ENCODE results near the gene LRP1. TPM values are rescaled to one million over a fixed set of nuclear protein-coding genes. Genes with fewer than 3 reads are reported as not detected.
"Not testable (repeated sequence)": the region's sequence is repeated elsewhere in the genome, so short reads cannot be mapped to it uniquely, and the experiment has no call there.

The LRP1 gene
- total RNA-seq, 1 donor from 2014 or later: 0.93 TPM

DNA sequence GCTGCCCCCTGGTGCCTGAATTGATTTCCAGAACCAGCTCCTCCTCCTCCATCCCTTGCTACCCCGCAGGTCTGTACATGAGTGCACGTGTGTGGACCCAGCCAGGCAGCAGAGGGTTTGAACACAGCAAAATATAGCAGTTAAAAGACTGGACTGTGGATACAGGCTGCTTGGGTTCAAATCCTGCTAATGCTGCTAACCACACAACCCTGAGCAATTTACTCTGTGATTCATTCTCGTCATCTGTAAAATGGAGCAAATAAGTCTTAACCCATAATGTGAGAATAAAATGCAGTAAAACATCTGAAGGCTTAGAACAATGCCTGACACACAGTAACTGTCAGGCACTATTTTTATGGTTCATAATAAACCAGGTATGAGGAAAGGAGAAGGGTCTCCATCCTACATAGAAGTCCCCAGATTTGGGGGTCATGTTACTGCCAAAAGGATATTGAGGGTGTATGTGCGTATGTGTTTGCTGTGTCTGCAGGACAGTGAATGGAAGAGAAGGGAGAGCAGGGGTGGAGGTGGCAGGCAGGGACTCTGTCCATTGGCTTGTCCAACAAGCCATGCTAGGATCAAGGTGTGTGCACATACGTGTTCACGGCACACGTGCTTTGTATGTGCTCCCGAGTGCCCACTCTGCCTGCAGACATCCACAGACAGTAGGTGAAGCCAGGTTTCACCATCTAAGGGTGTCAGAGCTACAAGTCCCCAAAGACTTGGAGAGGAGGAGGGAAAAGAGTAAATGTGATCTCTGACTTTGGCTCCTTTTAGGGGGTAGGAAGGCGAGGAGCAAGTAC is 15.6 kb upstream of the LRP1 start:
- H3K27ac Mint-ChIP-seq: peak overlapping the region; percentile 92
- H3K4me3 Mint-ChIP-seq: peak overlapping the region; percentile 92
- H3K27me3 Mint-ChIP-seq: peaks cover 9% of the 10 kb centered on the region
- DNase-seq: no peak
- H3K36me3 Mint-ChIP-seq (ENCODE audit: low read depth): peaks cover 16% of the 10 kb centered on the region
- no peaks in the 10 kb centered on the region for H3K9me3 Mint-ChIP-seq
- intact Hi-C loops (cut with micrococcal nuclease): loop anchor here (1.0 to 5.0 kb wide), 4 partner anchors 43 to 360 kb away; partner anchors contain the start of gene PRIM1
- H3K4me1 Mint-ChIP-seq: peaks cover 39% of the 10 kb centered on the region

DNA sequence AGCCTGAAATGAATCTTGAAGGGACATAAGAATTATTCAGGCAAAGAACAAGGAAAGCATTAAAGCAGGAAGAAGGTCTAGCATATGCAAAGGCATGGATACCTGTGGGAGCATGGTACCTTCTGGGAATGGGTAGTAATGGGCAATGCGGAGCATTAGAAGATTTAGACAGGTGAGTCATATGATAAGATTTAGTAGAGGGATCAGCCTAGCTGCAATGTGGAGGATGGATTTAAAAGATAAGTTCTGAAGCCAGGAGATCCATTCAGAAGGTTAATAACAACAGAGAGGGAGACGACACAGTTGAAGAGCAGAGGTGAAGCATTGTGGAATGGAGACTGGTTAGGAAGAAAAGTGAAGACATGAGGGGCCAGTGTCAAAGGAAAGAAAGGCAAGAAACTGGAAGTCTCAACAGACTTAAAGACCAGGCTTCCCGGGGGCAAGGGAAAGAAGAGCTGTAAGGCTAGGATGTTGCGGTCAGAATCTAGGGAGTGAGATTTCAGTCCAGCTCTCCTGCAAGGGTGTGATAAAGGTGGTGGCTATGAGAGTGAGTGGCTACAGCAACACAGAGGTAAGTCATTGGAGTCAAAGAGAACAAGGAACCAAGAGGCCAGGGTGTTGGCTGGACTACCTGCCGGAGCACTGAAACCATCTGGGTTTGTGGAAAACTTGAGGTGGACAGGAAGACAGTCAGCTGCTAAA is 11.6 kb upstream of the LRP1 start:
- H3K4me1 Mint-ChIP-seq: peaks cover 22% of the 10 kb centered on the region
- no peak for DNase-seq
- H3K9me3 Mint-ChIP-seq: no peaks in the 10 kb centered on the region
- H3K27ac Mint-ChIP-seq: no peak overlapping the region
- intact Hi-C loops (cut with micrococcal nuclease): no loop called here
- peaks cover 9% of the 10 kb centered on the region for H3K27me3 Mint-ChIP-seq
- H3K36me3 Mint-ChIP-seq (ENCODE audit: low read depth): no peaks in the 10 kb centered on the region
- no peak overlapping the region for H3K4me3 Mint-ChIP-seq

DNA sequence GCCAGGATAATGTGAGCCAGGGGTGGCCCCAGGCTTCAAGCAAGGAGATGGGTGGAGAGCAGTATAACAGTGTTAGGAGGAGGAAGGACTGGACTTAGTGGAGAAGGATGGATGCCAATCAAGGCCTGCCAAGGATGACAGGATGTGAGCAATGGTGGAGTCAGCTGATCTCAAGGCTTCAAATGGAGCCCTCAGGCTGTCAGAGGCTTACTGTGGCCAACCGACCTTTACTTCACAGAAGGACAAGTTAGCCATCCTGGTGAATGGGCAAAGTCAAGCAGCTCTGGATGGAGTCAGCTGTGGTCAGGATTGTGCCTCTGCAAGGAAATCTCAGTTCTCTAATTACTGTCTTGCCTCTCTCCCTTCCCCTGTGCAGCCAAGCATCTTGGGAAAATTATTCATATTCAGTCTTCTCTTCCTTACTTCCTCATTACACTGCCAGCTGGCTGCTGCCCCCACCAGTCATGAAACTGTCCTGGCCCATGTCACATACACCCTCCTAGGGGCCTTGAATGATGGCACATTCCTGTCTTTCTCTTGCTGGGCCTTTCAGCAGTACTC is 9.5 kb upstream of the LRP1 start:
- DNase-seq: no peak
- peaks cover 7% of the 10 kb centered on the region for H3K4me1 Mint-ChIP-seq
- H3K27ac Mint-ChIP-seq: no peak overlapping the region
- H3K27me3 Mint-ChIP-seq: peaks cover 16% of the 10 kb centered on the region
- H3K4me3 Mint-ChIP-seq: no peak overlapping the region
- H3K9me3 Mint-ChIP-seq: peaks cover 6% of the 10 kb centered on the region
- peaks cover 5% of the 10 kb centered on the region for H3K36me3 Mint-ChIP-seq (ENCODE audit: low read depth)
- intact Hi-C loops (cut with micrococcal nuclease): no loop called here

DNA sequence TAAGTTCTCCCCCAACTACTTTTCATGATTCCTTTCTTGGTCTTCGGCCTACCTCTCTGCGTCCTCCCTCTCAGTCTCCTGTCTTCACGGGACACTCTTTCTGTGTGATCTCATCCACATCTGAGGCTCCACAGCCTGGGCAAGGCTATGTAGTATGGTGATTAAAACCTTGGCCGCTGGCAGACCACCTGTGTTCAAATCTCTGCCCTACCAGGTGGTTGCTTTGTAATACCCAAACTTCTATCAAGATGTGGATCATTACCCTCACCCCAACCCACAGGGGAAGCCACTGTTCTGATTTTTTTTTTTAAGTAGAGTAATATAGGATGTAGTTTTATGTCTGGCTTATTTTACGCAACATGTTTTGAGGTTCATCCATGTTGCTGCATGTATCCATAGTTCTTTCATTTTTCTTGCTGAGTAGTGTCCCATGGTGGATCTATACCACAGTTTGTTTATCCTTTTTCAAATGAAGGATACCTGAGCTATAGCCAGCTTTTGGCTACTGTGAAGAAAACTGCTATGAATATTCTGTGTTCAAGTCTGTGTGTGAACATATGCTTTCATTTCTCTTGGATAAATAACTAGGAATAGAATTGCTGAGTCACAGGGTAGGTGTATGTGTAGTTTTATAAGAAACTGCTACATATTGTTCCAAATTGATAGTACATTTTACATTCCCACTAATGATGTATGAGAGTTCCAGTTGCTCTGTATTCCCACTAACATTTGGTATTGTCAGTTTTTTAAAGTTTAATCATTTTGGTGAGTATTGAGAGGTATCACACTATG is 8.8 kb upstream of the LRP1 start:
- H3K9me3 Mint-ChIP-seq: peaks cover 7% of the 10 kb centered on the region
- no peak overlapping the region for H3K4me3 Mint-ChIP-seq
- H3K27me3 Mint-ChIP-seq: peaks cover 19% of the 10 kb centered on the region
- peaks cover 7% of the 10 kb centered on the region for H3K4me1 Mint-ChIP-seq
- DNase-seq: no peak
- intact Hi-C loops (cut with micrococcal nuclease): no loop called here
- H3K36me3 Mint-ChIP-seq (ENCODE audit: low read depth): peaks cover 5% of the 10 kb centered on the region
- H3K27ac Mint-ChIP-seq: no peak overlapping the region

DNA sequence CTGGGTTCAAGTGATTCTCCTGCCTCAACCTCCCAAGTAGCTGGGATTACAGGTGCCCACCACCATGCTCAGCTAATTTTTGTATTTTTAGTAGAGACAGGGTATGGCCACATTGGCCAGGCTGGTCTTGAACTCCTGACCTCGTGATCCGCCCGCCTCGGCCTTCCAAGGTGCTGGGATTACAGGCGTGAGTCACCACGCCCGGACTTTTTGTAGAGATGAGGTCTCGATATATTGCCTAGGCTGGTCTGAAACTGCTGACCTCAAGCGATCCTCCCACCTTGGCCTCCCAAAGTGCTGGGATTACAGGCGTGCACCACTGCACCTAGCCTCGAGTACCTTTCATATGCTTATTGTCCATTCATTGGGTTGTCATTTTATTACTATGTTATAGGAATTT is 7.6 kb upstream of the LRP1 start:
- intact Hi-C loops (cut with micrococcal nuclease); H3K36me3 Mint-ChIP-seq (ENCODE audit: low read depth); H3K4me1 Mint-ChIP-seq; H3K4me3 Mint-ChIP-seq; DNase-seq; H3K27ac Mint-ChIP-seq; H3K9me3 Mint-ChIP-seq: not testable (repeated sequence)
- H3K27me3 Mint-ChIP-seq: peaks cover 28% of the 10 kb centered on the region

DNA sequence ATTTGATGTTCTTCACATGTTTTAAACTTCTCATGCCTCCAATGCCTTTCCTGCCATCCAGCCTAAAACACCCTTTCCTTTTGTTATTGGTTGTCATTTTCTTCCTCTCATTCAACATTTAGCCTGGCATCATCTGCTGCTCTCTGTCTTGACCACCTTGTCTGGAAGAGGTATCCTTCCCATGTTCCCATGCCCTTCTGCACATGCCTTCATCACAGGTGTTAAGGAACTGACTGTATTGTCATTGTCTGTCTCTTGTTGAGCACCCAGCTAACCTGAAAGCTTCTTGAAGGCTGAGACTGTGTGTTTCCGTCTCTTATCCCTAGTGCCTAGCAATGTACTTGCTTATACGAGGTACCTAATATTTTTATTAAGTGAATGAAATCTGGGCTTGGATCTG is 4.5 kb upstream of the LRP1 start:
- Mint-ChIP-seq H3K27me3 (peaks cover 31% of the 10 kb centered on the region), H3K4me3 (no peak overlapping the region), H3K36me3 (ENCODE audit: low read depth) (peaks cover 5% of the 10 kb centered on the region), H3K9me3 (peaks cover 7% of the 10 kb centered on the region), H3K4me1 (peaks cover 8% of the 10 kb centered on the region), H3K27ac (no peak overlapping the region)
- intact Hi-C loops (cut with micrococcal nuclease): loop anchor here (1.0 to 2.0 kb wide), 2 partner anchors 49 to 59 kb away; no protein-coding TSS in a partner anchor
- DNase-seq: no peak

DNA sequence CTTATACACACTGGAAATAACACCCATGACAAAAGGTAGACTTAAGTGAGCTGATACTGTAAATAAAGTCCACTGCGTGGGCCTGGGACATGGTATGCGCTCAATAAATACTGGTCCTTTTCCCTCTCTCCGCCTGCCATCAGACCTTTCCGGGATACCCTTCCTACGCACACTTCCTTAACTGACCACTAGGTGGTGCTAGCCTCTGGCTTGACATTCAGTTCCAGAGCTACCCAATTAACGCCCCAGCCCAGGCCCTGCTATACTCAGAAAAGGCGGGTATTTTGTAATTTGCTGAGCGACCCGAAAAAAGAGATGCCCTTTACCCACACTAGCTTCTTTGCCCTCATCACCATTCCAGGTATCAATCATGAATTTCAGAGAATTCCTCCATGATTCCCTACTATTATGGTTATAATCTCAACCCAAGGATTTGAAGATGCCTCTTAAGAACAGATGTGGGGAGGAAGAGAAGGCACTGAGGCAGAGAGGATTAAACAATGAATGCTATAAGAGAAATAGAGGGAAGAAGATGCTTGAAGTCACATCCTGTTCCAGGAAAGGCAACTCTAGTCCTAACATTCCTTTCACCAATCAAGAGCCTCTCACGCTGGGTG is 3.9 kb upstream of the LRP1 start:
- intact Hi-C loops (cut with micrococcal nuclease): loop anchor here (1.0 to 2.0 kb wide), 2 partner anchors 48 to 59 kb away; no protein-coding TSS in a partner anchor
- peak; percentile 93 for DNase-seq
- peaks cover 4% of the 10 kb centered on the region for H3K4me1 Mint-ChIP-seq
- no peak overlapping the region for H3K4me3 Mint-ChIP-seq
- H3K9me3 Mint-ChIP-seq: peaks cover 7% of the 10 kb centered on the region
- peaks cover 31% of the 10 kb centered on the region for H3K27me3 Mint-ChIP-seq
- peaks cover 5% of the 10 kb centered on the region for H3K36me3 Mint-ChIP-seq (ENCODE audit: low read depth)
- no peak overlapping the region for H3K27ac Mint-ChIP-seq

DNA sequence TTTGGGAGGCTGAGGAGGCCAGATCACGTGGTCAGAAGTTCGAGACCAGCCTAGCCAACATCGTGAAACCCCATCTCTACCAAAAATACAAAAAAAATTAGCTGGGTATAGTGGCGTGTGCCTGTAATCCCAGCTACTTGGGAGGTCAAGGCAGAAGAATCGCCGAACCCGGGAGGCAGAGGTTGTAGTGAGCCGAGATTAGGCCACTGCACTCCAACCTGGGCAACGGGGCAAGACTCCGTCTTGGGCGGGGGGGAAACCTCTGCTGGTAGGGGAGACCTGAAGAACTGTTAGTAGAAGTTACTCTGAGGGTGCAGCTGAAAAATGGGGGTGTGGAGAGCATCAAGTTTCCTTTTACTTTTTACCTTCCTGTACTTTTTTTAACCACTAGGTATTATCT is 2.2 kb upstream of the LRP1 start:
- H3K4me3 Mint-ChIP-seq: no peak overlapping the region
- intact Hi-C loops (cut with micrococcal nuclease): no loop called here
- peaks cover 8% of the 10 kb centered on the region for H3K4me1 Mint-ChIP-seq

DNA sequence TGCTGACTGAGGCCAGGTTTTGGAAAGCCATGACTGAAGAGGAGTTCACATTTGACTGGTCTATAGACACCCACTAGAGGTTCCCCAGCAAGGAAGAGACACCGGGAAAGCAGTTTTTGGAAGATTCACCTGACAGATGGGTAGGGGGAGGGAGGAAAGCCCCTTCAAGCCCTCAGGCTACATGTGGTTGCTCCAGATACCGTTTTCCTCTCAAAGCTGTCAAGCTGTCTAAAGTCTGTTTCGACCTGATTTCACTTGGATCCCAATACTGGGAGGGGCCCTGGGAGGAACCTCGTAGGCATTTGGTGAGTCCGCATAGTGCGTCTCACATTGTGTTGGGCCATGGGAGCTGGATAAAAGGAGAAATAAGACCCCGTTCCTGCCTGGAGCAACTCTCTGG is 1.7 kb upstream of the LRP1 start:
- peaks cover 7% of the 10 kb centered on the region for H3K9me3 Mint-ChIP-seq

More for the DNA sequence above, 2.2 kb upstream of the LRP1 start:
- DNase-seq: no peak
- Mint-ChIP-seq H3K27me3 (peaks cover 46% of the 10 kb centered on the region), H3K9me3 (peaks cover 7% of the 10 kb centered on the region), H3K36me3 (ENCODE audit: low read depth) (peaks cover 5% of the 10 kb centered on the region), H3K27ac (no peak overlapping the region)

DNA sequence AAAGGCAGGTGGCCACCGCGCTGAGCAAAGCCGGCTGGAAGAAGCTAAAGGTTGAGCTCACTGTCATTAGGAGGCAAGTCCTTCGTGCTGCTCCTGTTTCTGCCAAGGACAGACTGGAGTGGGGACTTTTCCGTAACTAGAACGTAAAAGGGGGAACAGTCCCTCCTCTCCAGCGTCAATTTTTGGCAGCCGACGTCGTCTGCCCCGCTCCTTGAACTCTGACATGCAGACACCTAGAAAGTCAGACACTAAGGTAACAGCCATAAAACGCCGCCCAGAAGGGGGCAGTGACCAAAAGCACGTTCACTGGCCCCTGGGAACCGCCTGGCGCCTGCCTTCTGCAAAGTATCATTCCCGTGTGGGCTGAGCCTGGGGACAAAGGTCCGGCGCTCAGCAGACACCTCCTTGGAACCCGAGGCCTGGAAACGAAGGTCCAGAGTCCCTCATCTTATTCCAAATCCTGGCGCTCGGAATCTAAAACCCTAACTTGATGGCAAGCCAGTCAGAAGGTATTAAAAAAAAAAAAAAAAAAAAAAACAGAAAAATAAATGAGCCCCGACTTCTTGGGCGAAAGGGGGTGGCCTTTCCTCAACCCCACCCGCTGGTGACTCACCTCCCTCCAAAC is 1.1 kb upstream of the LRP1 start:
- peaks cover 5% of the 10 kb centered on the region for H3K36me3 Mint-ChIP-seq (ENCODE audit: low read depth)
- H3K4me3 Mint-ChIP-seq: peak overlapping the region; percentile 88
- intact Hi-C loops (cut with micrococcal nuclease): loop anchor here (1.0 kb wide), 1 partner anchor 16 kb away; the partner anchor contains the start of gene STAT6
- peak; percentile 89 for DNase-seq
- peaks cover 7% of the 10 kb centered on the region for H3K9me3 Mint-ChIP-seq
- H3K27me3 Mint-ChIP-seq: peaks cover 54% of the 10 kb centered on the region
- H3K4me1 Mint-ChIP-seq: peaks cover 8% of the 10 kb centered on the region
- peak overlapping the region; percentile 31 for H3K27ac Mint-ChIP-seq

More for the DNA sequence above, 1.7 kb upstream of the LRP1 start:
- Mint-ChIP-seq H3K27me3 (peaks cover 51% of the 10 kb centered on the region), H3K27ac (no peak overlapping the region), H3K4me1 (peaks cover 8% of the 10 kb centered on the region), H3K36me3 (ENCODE audit: low read depth) (peaks cover 5% of the 10 kb centered on the region), H3K4me3 (peak overlapping the region; percentile 36)
- DNase-seq: no peak
- intact Hi-C loops (cut with micrococcal nuclease): no loop called here

DNA sequence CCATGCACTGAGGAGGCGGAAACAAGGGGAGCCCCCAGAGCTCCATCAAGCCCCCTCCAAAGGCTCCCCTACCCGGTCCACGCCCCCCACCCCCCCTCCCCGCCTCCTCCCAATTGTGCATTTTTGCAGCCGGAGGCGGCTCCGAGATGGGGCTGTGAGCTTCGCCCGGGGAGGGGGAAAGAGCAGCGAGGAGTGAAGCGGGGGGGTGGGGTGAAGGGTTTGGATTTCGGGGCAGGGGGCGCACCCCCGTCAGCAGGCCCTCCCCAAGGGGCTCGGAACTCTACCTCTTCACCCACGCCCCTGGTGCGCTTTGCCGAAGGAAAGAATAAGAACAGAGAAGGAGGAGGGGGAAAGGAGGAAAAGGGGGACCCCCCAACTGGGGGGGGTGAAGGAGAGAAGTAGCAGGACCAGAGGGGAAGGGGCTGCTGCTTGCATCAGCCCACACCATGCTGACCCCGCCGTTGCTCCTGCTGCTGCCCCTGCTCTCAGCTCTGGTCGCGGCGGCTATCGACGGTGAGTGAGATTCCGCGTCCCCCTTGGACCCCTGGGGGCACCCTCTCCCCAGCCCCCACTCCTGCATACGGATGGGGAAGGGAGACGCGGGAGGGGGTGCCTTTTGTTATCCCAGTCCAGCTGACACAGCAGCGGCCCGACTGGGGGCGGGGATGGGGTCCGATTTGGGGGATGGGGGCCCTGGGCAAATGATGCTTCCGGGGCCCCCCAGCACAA is 400 bp downstream of the LRP1 start:
- no peak overlapping the region for H3K27ac Mint-ChIP-seq
- no peak for DNase-seq
- peaks cover 2% of the 10 kb centered on the region for H3K36me3 Mint-ChIP-seq (ENCODE audit: low read depth)
- peak overlapping the region; percentile 88 for H3K4me3 Mint-ChIP-seq
- peaks cover 57% of the 10 kb centered on the region for H3K27me3 Mint-ChIP-seq
- peaks cover 8% of the 10 kb centered on the region for H3K4me1 Mint-ChIP-seq
- intact Hi-C loops (cut with micrococcal nuclease): no loop called here
- peaks cover 2% of the 10 kb centered on the region for H3K9me3 Mint-ChIP-seq

DNA sequence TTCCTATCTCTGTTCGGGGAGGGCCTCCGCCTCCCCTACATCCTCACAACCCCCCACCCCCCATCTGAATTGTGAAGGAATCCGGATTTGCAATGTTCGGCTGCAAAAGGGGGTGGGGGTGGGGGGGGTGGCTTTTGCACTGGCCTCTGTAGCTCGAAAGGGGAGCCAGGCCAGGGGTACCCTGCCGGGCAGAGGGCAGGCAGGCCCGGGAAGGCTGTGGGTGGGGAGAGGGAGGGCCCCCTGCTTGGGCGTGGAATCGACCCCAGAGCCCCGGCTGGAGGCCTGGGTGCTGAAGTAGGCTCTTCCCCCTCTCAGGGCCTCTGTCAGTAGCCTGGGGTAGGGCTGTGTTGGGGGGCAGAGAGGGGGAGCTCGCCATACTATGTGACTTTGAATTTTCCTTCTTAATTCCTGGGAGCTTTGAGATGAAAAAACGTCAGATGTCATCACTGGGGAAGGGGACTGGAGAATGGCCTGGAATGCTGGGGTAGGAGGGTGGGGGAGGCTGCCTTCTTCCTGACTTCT is 1.1 kb downstream of the LRP1 start:
- H3K9me3 Mint-ChIP-seq: no peaks in the 10 kb centered on the region
- H3K4me1 Mint-ChIP-seq: peaks cover 8% of the 10 kb centered on the region
- peak overlapping the region; percentile 53 for H3K27ac Mint-ChIP-seq
- H3K4me3 Mint-ChIP-seq: peak overlapping the region; percentile 68
- H3K27me3 Mint-ChIP-seq: peaks cover 53% of the 10 kb centered on the region
- no peak for DNase-seq
- intact Hi-C loops (cut with micrococcal nuclease): no loop called here
- no peaks in the 10 kb centered on the region for H3K36me3 Mint-ChIP-seq (ENCODE audit: low read depth)
